A673 (cell line): ENCODE data around the gene FAM83G. TPM values are rescaled to one million over a fixed set of nuclear protein-coding genes. Genes with fewer than 3 reads are reported as not detected.
"Not testable (repeated sequence)": the region's sequence is repeated elsewhere in the genome, so short reads cannot be mapped to it uniquely, and the experiment has no call there.

Source experiments
- Bru-seq: library from RNA; stranded (reverse); fragments of 400-500 nt; gene quantifications from one replicate; lab custom pipeline; 2021; lab: Mats Ljungman, UMichigan
- BruChase-seq, 2 experiments: library from RNA; stranded (reverse); fragments of 400-500 nt; gene quantifications; one replicate each; lab custom pipeline; 2021; lab: Mats Ljungman, UMichigan
- BruUV-seq: library from RNA; stranded (reverse); fragments of 400-500 nt; replicated peaks from 2 replicates; lab custom pipeline; 2021; lab: Mats Ljungman, UMichigan
- CTCF ChIA-PET: fragments of 300-600 bp; sonication (Branson Sonifier 250); formaldehyde crosslinking; loops from one replicate; lab custom pipeline; 2022; ENCODE audit warnings: antibody characterized with exemption; lab: Charles Lee
- POLR2A ChIA-PET: fragments of 300-600 bp; sonication (Branson Sonifier 250); formaldehyde crosslinking; loops from one replicate; lab custom pipeline; 2022; ENCODE audit warnings: antibody characterized with exemption; ENCODE audit not compliant: low non-redundant PET; lab: Charles Lee
- DNase-seq: peaks from one replicate; pipeline ENCODE4 v3.0.0-alpha.2; 2015; ENCODE audit warnings: low spot score
- H3K27ac ChIP-seq: fragments of 200-600 bp; sonication (generic); 2 replicates; pipeline ENCODE4 v1.5.1; 2016; ENCODE audit warnings: mixed run types, low read depth, mild to moderate bottlenecking, mixed read lengths, antibody characterized with exemption, low read length; ENCODE audit not compliant: poor library complexity, severe bottlenecking
- H3K27me3 ChIP-seq: fragments of 200-600 bp; sonication (generic); replicated peaks from 2 replicates; pipeline ENCODE4 v1.6.1; 2017; ENCODE audit warnings: mixed run types, low read depth, mild to moderate bottlenecking, mixed read lengths, antibody characterized with exemption, low read length; ENCODE audit not compliant: insufficient read depth, poor library complexity
- H3K36me3 ChIP-seq: fragments of 200-600 bp; sonication (generic); 2 replicates; pipeline ENCODE4 v1.6.1; 2016; ENCODE audit warnings: mixed run types, mild to moderate bottlenecking, mixed read lengths, antibody characterized with exemption, low read length; ENCODE audit not compliant: insufficient read depth, poor library complexity, severe bottlenecking
- H3K4me1 ChIP-seq: fragments of 200-600 bp; sonication (generic); 2 replicates; pipeline ENCODE4 v1.6.1; 2017; ENCODE audit warnings: mixed run types, mild to moderate bottlenecking, mixed read lengths, antibody characterized with exemption, low read length; ENCODE audit not compliant: insufficient read depth, poor library complexity, severe bottlenecking
- H3K4me3 ChIP-seq: fragments of 200-600 bp; sonication (generic); 2 replicates; pipeline ENCODE4 v1.5.1; 2016; ENCODE audit warnings: low read depth, mixed run types, mild to moderate bottlenecking, mixed read lengths, low read length; ENCODE audit not compliant: poor library complexity, severe bottlenecking
- H3K9me3 ChIP-seq: fragments of 200-600 bp; sonication (generic); 2 replicates; pipeline ENCODE4 v1.6.1; 2016; ENCODE audit warnings: mixed run types, low read depth, mild to moderate bottlenecking, mixed read lengths, antibody characterized with exemption, low read length; ENCODE audit not compliant: poor library complexity, severe bottlenecking
- EZH2 ChIP-seq: fragments of 200-600 bp; sonication (generic); IDR thresholded peaks from 2 replicates; pipeline ENCODE4 v1.6.1; 2017; ENCODE audit warnings: borderline replicate concordance, low read depth, mild to moderate bottlenecking, mixed read lengths, antibody characterized with exemption, low read length; ENCODE audit not compliant: poor library complexity, severe bottlenecking
- intact Hi-C: fragments of 100-400 bp; cut with micrococcal nuclease; formaldehyde crosslinking; loops from one replicate; pipeline ENCODE4 v1.10.0; 2022; ENCODE audit not compliant: unreplicated experiment
- long read RNA-seq: library from polyadenylated mRNA; stranded (forward); transcript quantifications from one replicate; pipeline ENCODE4 v2.0.0, GENCODE V29; 2022
- total RNA-seq: library from RNA; stranded (reverse); gene quantifications from 2 replicates; pipeline ENCODE4 v1.2.3, GENCODE V29; 2021
- TF ChIP-seq, protein P1 (sequence below): fragments of 300-800, 200-600 bp; sonication (generic); conservative IDR thresholded peaks from 2 replicates; pipeline ENCODE4 v1.5.1; 2017; ENCODE audit warnings: low read depth, mild to moderate bottlenecking, antibody characterized with exemption, low read length, moderate library complexity, mixed read lengths

FAM83G gene, protein sequence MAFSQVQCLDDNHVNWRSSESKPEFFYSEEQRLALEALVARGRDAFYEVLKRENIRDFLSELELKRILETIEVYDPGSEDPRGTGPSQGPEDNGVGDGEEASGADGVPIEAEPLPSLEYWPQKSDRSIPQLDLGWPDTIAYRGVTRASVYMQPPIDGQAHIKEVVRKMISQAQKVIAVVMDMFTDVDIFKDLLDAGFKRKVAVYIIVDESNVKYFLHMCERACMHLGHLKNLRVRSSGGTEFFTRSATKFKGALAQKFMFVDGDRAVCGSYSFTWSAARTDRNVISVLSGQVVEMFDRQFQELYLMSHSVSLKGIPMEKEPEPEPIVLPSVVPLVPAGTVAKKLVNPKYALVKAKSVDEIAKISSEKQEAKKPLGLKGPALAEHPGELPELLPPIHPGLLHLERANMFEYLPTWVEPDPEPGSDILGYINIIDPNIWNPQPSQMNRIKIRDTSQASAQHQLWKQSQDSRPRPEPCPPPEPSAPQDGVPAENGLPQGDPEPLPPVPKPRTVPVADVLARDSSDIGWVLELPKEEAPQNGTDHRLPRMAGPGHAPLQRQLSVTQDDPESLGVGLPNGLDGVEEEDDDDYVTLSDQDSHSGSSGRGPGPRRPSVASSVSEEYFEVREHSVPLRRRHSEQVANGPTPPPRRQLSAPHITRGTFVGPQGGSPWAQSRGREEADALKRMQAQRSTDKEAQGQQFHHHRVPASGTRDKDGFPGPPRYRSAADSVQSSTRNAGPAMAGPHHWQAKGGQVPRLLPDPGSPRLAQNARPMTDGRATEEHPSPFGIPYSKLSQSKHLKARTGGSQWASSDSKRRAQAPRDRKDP
- 9.6 and 12.4 TPM in 2 replicates for total RNA-seq
- Bru-seq, nascent RNA: percentile 53 among the genes with signal in this experiment
- percentile 53 among the genes with signal in this experiment for BruChase-seq, experiment 1, labeled RNA remaining after a 2-hour chase
- percentile 52 among the genes with signal in this experiment for BruChase-seq, experiment 2, labeled RNA remaining after a 6-hour chase
- long read RNA-seq, full-length matches to known transcripts: 4 of 17 reads
- long read RNA-seq, partial matches to known transcripts: 6 of 17 reads
- long read RNA-seq, other reads (novel, unspliced or antisense): 7 of 17 reads

DNA sequence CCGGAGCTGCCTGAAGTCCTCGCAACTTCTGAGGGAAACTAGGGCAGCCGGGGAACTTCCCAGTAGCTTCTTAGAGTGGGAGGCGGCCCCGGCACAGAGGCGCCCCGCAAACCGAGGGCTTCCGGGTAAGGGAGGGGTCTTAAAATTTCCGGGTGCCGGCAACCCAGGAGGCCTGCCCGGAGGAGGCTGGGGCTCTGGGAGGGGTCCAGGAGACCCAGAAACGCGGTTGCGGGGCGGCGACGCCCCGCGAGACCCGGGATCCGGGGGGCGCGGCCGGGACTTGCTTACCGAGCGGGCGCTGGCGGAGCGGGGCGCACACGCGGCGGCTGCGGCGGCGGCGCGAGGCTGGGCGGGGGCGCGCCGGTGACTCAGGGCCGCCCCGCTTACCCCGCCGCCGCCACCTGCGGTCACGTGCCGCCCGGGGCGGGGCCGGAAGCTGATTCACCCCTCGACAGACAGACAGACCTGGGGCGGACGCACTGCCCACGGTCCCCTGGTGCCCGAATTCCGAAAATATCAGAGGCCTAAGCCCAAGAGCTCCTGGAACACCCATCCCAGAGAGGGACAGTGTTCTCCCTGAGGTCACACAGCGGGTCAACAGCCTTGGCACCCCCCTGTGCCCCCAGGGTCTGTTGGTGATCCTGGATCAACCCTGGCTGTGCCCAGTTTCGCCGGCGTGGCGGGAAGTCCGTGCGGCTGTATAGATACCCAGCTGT lies at the start of gene FAM83G:
FAM83G (minus strand) TSS at position 344 of the 716 bp plus-strand sequence. CDS start 723 bp downstream, outside the sequence.
- intact Hi-C loops: no loop called here

DNA sequence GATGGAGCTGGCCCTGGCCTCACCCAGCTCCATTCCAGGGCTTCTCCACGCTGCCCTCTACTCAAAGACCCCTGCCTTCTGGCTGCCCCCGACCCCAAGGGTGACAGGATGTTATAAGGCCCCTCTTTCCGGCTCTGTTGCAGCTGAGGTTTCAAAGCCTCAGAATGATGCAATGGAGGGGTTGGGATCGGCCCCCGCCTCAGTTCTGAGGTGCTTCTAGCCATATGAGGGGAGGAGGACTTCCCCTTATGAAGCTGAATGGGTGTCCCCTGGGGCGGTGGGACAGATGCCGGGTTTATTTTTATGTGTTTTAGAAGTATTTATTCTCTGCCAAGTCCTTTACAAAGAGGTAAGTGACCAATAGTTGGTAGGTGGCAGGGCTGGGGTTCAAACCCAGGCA lies 44.3 kb upstream of the FAM83G start:
- POLR2A ChIA-PET, H3K27ac ChIP-seq, H3K36me3 ChIP-seq, H3K4me3 ChIP-seq, H3K27me3 ChIP-seq, H3K9me3 ChIP-seq, CTCF ChIA-PET, BruUV-seq, intact Hi-C loops, DNase-seq, H3K4me1 ChIP-seq: not testable (repeated sequence)

More for the DNA sequence above, at the start of gene FAM83G:
- no peaks in the 10 kb centered on the region for H3K9me3 ChIP-seq
- no peaks in the 10 kb centered on the region for H3K36me3 ChIP-seq
- DNase-seq: peak; percentile 67
- CTCF ChIA-PET: interaction anchor here (0.9 kb wide), 1 partner anchor 43 kb away, joined by 6 read pairs; no protein-coding TSS in a partner anchor
- H3K27ac ChIP-seq: peak within 1 kb of the TSS; percentile 68
- POLR2A ChIA-PET: no interaction called here
- H3K27me3 ChIP-seq: no peaks in the 10 kb centered on the region
- no peaks in the 10 kb centered on the region for H3K4me1 ChIP-seq
- no TSS peak for BruUV-seq
- TF ChIP-seq EZH2: no peak
- TF ChIP-seq, protein P1, sequence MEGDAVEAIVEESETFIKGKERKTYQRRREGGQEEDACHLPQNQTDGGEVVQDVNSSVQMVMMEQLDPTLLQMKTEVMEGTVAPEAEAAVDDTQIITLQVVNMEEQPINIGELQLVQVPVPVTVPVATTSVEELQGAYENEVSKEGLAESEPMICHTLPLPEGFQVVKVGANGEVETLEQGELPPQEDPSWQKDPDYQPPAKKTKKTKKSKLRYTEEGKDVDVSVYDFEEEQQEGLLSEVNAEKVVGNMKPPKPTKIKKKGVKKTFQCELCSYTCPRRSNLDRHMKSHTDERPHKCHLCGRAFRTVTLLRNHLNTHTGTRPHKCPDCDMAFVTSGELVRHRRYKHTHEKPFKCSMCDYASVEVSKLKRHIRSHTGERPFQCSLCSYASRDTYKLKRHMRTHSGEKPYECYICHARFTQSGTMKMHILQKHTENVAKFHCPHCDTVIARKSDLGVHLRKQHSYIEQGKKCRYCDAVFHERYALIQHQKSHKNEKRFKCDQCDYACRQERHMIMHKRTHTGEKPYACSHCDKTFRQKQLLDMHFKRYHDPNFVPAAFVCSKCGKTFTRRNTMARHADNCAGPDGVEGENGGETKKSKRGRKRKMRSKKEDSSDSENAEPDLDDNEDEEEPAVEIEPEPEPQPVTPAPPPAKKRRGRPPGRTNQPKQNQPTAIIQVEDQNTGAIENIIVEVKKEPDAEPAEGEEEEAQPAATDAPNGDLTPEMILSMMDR: no peak
- peak within 1 kb of the TSS; percentile 68 for H3K4me3 ChIP-seq

DNA sequence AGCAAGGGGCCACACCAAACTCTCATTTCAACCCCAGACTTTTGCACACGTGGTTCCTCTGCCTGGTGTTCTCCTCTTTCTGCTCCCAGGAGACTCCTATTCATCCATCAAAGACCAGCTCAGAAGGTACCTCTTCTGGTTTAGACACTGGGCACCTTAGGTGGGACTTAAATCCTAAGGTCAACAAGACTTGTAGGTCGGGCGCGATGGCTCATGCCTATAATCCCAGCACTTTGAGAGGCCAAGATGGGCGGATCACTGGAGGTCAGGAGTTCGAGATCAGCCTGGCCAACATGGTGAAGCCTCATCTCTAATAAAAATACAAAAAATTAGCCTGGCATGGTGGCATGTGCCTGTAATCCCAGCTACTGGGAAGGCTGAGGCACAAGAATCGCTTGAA lies 42.9 kb upstream of the FAM83G start:
- H3K27me3 ChIP-seq, H3K4me1 ChIP-seq, H3K4me3 ChIP-seq, DNase-seq, intact Hi-C loops, H3K36me3 ChIP-seq, CTCF ChIA-PET, H3K9me3 ChIP-seq, POLR2A ChIA-PET, BruUV-seq, H3K27ac ChIP-seq: not testable (repeated sequence)

DNA sequence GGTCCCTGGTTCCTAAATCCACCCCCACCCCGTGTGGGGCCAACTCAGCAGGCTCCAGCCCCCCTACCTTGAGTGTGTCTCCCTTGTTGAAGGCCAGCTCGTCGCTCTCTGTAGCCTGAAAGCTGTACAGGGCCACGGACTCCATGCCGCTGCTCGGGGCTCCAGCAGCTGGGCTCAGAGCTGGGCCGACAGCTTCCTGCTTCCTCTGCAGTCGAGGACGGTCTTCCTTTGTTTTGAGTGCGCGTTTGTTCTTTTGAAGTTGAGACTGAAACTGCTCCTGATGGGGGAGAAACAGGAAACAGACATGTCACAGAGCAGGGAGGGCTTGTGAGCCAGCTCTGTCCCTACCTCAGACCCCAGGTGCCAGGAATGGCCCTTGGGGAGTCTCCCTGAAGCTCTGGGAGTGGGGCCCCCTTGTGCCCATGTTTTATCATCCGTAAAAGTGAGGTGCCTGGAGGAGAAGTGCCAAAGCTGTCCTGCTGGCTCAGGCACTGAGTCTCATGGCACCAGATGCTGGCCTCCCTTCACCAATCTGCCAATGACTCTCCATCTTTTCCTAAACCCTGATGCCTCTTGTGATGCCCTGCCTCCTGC lies 42.3 kb upstream of the FAM83G start, which contains the start of gene GRAP:
GRAP (minus strand) TSS at position 176 of the 594 bp plus-strand sequence; CDS start at position 145, 31 bp downstream.
- BruUV-seq, H3K9me3 ChIP-seq, intact Hi-C loops, DNase-seq, H3K27me3 ChIP-seq, H3K4me1 ChIP-seq, POLR2A ChIA-PET, H3K4me3 ChIP-seq, H3K36me3 ChIP-seq, H3K27ac ChIP-seq, CTCF ChIA-PET: not testable (repeated sequence)

DNA sequence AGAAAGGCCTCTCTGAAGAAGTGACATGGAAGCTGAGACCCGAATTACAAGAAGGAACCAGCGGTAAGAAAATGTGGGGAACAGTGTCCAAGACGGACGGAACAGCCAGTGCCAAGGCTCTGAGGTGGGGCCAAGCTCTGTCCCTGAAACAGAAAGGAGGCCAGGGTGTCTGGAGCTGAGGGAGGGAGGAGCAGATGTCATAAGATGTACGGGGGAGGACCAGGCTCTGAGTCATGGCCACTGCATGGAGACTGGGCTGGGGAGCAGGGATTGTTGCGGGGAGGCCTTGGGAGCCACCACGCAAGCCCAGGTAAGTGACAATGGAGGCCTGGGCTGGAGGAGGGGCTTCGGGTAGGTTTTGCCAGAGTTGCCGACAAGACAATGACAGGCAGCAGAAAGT lies 40.1 kb upstream of the FAM83G start:
- POLR2A ChIA-PET, intact Hi-C loops, H3K36me3 ChIP-seq, DNase-seq, H3K4me3 ChIP-seq, H3K27me3 ChIP-seq, H3K4me1 ChIP-seq, BruUV-seq, H3K9me3 ChIP-seq, CTCF ChIA-PET, H3K27ac ChIP-seq: not testable (repeated sequence)
